H1 (cell line): ENCODE measurements around the gene MIA3.

ENCODE experiments used
- CHD2 ChIP-seq: IDR thresholded peaks from 2 replicates; pipeline ENCODE4 v1.6.1; 2012; ENCODE audit warnings: low read length, improper control_type of control experiment
- EZH2 ChIP-seq: fragments of 200-600 bp; sonication (generic); IDR thresholded peaks from 2 replicates; pipeline ENCODE4 v1.7.1; 2012; ENCODE audit warnings: low read depth, mild to moderate bottlenecking, moderate library complexity, low read length, inconsistent platforms; ENCODE audit not compliant: severe bottlenecking
- GABPA ChIP-seq: IDR thresholded peaks from 2 replicates; pipeline ENCODE4 v1.6.1; 2011; ENCODE audit warnings: mild to moderate bottlenecking, low read length, moderate library complexity, borderline replicate concordance; ENCODE audit not compliant: insufficient read depth
- HDAC6 ChIP-seq: IDR thresholded peaks from one replicate; pipeline ENCODE4 v1.7.1; 2012; ENCODE audit warnings: low read depth, mild to moderate bottlenecking, inconsistent platforms, low read length, moderate library complexity
- JUN ChIP-seq: IDR thresholded peaks from 2 replicates; pipeline ENCODE4 v1.6.1; 2011; ENCODE audit warnings: low read depth, mild to moderate bottlenecking, improper control_type of control experiment, low read length
- JUND ChIP-seq: IDR thresholded peaks from 2 replicates; pipeline ENCODE4 v1.6.1; 2011; ENCODE audit warnings: mild to moderate bottlenecking, improper control_type of control experiment, low read length
- POLR2A ChIP-seq, 2 experiments: IDR thresholded peaks; 1 replicate in 1 of 2; 2 replicates in 1 of 2; pipeline ENCODE4 v1.6.1; 2011; ENCODE audit warnings: low read depth in 2 of 2, low read length in 2 of 2, mild to moderate bottlenecking in 2 of 2; ENCODE audit errors: control extremely low read depth in 1 of 2
- POLR2AphosphoS5 ChIP-seq: IDR thresholded peaks from 2 replicates; pipeline ENCODE4 v1.6.1; 2011; ENCODE audit warnings: low read depth, low read length
- RFX5 ChIP-seq: IDR thresholded peaks from 2 replicates; pipeline ENCODE4 v1.6.1; 2011; ENCODE audit warnings: low read depth, low read length, improper control_type of control experiment, borderline replicate concordance
- SIN3A ChIP-seq, 2 experiments: IDR thresholded peaks in 1 of 2; conservative IDR thresholded peaks in 1 of 2; 2 replicates each; pipeline ENCODE4 v1.6.1; 2011 to 2012; ENCODE audit warnings: low read length in 2 of 2, improper control_type of control experiment in 1 of 2, low read depth in 1 of 2, mild to moderate bottlenecking in 1 of 2
- SIRT6 ChIP-seq: IDR thresholded peaks from one replicate; pipeline ENCODE4 v1.7.1; 2012; ENCODE audit warnings: low read length, inconsistent platforms
- SP2 ChIP-seq: IDR thresholded peaks from 2 replicates; pipeline ENCODE4 v1.6.1; 2012; ENCODE audit warnings: mild to moderate bottlenecking, low read length, inconsistent platforms
- TAF1 ChIP-seq: IDR thresholded peaks from 2 replicates; pipeline ENCODE4 v1.6.1; 2011; ENCODE audit warnings: mild to moderate bottlenecking, low read depth, low read length
- TF ChIP-seq, protein P1 (sequence below), 3 experiments: IDR thresholded peaks; 1 replicate in 2 of 3; 2 replicates in 1 of 3; pipeline versions ENCODE4 v1.5.1 to v1.6.1; 2011; ENCODE audit warnings: low read length in 3 of 3, mild to moderate bottlenecking in 3 of 3, inconsistent platforms in 2 of 3, low read depth in 1 of 3, moderate library complexity in 1 of 3; ENCODE audit not compliant: insufficient read depth in 1 of 3; ENCODE audit errors: control extremely low read depth in 1 of 3

DNA sequence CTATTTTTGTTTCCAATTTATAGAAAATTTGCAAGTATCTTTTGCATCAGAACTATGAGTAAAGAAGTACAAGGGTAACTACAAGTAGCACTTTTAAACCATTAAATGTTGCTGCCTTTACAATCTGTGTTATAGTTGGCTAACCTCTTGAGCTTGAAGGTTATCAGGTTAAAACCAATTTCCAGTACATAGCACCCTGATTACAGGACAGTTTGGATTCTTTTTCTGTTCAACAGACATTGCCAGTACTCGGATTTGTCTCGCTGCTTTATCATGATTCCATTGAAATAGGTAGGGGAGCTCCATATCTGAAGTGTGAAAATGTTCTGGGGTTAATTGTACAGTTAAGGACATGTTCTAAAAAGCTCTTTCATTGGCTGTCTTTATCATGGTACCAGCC, 40.0 kb downstream of the MIA3 start:
- TF ChIP-seq POLR2A (IDR thresholded peaks at IDR 0.05; ENCODE audit: control extremely low read depth in 1 of 2, low read depth in 2 of 2, low read length in 2 of 2): no peak
- TF ChIP-seq, protein P1, sequence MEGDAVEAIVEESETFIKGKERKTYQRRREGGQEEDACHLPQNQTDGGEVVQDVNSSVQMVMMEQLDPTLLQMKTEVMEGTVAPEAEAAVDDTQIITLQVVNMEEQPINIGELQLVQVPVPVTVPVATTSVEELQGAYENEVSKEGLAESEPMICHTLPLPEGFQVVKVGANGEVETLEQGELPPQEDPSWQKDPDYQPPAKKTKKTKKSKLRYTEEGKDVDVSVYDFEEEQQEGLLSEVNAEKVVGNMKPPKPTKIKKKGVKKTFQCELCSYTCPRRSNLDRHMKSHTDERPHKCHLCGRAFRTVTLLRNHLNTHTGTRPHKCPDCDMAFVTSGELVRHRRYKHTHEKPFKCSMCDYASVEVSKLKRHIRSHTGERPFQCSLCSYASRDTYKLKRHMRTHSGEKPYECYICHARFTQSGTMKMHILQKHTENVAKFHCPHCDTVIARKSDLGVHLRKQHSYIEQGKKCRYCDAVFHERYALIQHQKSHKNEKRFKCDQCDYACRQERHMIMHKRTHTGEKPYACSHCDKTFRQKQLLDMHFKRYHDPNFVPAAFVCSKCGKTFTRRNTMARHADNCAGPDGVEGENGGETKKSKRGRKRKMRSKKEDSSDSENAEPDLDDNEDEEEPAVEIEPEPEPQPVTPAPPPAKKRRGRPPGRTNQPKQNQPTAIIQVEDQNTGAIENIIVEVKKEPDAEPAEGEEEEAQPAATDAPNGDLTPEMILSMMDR (IDR thresholded peaks at IDR 0.05; ENCODE audit: control extremely low read depth in 1 of 3, insufficient read depth in 1 of 3, low read depth in 1 of 3, low read length in 3 of 3): no peak
- no peak for TF ChIP-seq POLR2AphosphoS5
- TF ChIP-seq EZH2: no peak
- no peak for TF ChIP-seq SP2
- no peak for TF ChIP-seq HDAC6
- TF ChIP-seq SIN3A (conservative IDR thresholded peaks at IDR 0.05 in 1 of 2, IDR thresholded peaks at IDR 0.05 in 1 of 2; ENCODE audit: low read depth in 1 of 2, low read length in 2 of 2): no peak
- TF ChIP-seq CHD2: no peak
- TF ChIP-seq TAF1: no peak
- TF ChIP-seq RFX5: no peak
- no peak for TF ChIP-seq JUN
- TF ChIP-seq SIRT6: no peak
- TF ChIP-seq JUND: no peak
- no peak for TF ChIP-seq GABPA
